HEK293T (cell line): ENCODE results near the gene TEPSIN.

ENCODE experiments used
- ARNT ChIP-seq: fragments of 450-650 bp; IDR thresholded peaks from 2 replicates; pipeline ENCODE4 v1.6.1; 2017; ENCODE audit warnings: mild to moderate bottlenecking
- ELF4 ChIP-seq: fragments of 450-650 bp; IDR thresholded peaks from 2 replicates; pipeline ENCODE4 v1.6.1; 2017; ENCODE audit warnings: antibody characterized with exemption
- FOXA1 ChIP-seq: fragments of 450-650 bp; IDR thresholded peaks from 2 replicates; pipeline ENCODE4 v1.6.1; 2016; ENCODE audit warnings: mild to moderate bottlenecking
- FOXK2 ChIP-seq: fragments of 450-650 bp; IDR thresholded peaks from 2 replicates; pipeline ENCODE4 v1.6.1; 2016; ENCODE audit warnings: mild to moderate bottlenecking
- FOXM1 ChIP-seq: fragments of 450-650 bp; IDR thresholded peaks from 2 replicates; pipeline ENCODE4 v1.6.1; 2017; ENCODE audit warnings: mild to moderate bottlenecking, borderline replicate concordance
- HDGF ChIP-seq: fragments of 450-650 bp; IDR thresholded peaks from 2 replicates; pipeline ENCODE4 v1.6.1; 2017; ENCODE audit warnings: antibody characterized with exemption, borderline replicate concordance
- LEF1 ChIP-seq: fragments of 450-650 bp; IDR thresholded peaks from 2 replicates; pipeline ENCODE4 v1.6.1; 2017; ENCODE audit warnings: mild to moderate bottlenecking, borderline replicate concordance
- SP1 ChIP-seq: fragments of 450-650 bp; IDR thresholded peaks from 2 replicates; pipeline ENCODE4 v1.6.1; 2017
- SUZ12 ChIP-seq: fragments of 450-650 bp; IDR thresholded peaks from 2 replicates; pipeline ENCODE4 v1.6.1; 2016; ENCODE audit warnings: mild to moderate bottlenecking
- TARDBP ChIP-seq: fragments of 450-650 bp; IDR thresholded peaks from 2 replicates; pipeline ENCODE4 v1.6.1; 2016
- ZNF384 ChIP-seq: fragments of 450-650 bp; IDR thresholded peaks from 2 replicates; pipeline ENCODE4 v1.6.1; 2016
- TF ChIP-seq, protein P1 (sequence below): fragments of 450-650 bp; IDR thresholded peaks from 2 replicates; pipeline ENCODE4 v1.6.1; 2016

DNA sequence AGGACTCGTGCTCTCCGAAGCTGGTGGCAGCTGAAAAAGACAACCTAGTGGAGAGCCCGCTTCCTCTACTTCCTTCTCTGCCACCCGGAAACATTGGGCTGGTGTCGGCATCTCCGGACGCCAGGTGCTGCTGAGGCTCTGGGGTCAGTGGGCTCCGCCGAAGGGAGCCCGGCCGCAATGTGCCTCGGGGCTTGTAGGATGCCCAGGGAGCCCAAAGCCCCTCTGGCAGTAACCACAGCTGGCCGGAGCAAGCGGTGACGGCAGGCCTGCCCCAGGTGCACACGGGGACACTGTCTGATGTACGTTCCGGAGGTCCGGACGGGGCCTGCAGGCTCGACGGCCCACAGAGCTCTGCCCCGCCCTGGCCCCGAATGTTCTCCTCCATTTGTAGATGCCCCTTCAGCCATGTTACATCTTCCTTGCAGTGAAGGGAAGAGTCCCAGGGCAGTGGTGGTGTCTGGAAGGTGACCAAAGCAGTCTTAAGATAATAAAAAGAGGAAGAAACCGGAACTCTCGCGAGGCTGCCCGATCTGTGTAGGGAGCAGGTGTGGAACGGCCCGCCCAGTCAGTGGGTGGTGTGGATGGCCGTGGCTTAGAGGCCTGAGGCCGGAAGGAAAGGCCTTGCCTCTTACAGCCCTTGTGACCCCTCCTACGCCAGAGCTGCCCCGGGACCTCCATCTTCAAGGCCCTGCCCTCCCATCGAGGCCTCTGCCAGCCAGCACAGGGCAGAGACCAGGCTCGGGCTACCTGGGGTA, 22.9 kb upstream of the TEPSIN start:
- TF ChIP-seq ZNF384 (no peak), SUZ12 (no peak), HDGF (no peak), ARNT (no peak), SP1 (no peak), FOXM1 (no peak), FOXA1 (no peak), FOXK2 (no peak), TARDBP (no peak), ELF4 (no peak), LEF1 (no peak)
- TF ChIP-seq, protein P1, sequence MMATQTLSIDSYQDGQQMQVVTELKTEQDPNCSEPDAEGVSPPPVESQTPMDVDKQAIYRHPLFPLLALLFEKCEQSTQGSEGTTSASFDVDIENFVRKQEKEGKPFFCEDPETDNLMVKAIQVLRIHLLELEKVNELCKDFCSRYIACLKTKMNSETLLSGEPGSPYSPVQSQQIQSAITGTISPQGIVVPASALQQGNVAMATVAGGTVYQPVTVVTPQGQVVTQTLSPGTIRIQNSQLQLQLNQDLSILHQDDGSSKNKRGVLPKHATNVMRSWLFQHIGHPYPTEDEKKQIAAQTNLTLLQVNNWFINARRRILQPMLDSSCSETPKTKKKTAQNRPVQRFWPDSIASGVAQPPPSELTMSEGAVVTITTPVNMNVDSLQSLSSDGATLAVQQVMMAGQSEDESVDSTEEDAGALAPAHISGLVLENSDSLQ = no peak
